Measurements from ENCODE around the gene DDX42. TPM values are rescaled to one million over a fixed set of nuclear protein-coding genes. Genes with fewer than 3 reads are reported as not detected.

Gene DDX42
- total and polyA plus RNA-seq, 2 experiments from 2014 or later, result 57.8 to 101 TPM

GRCh38 chr17:63853260-63853659 is 79.3 kb downstream of the DDX42 start:
- Histone ChIP-seq H3K27me3 (ENCODE audit: insufficient read depth) (peaks cover 10% of the 10 kb centered on the region), H3K79me2 (replicated peaks; ENCODE audit: insufficient read depth) (no peaks in the 10 kb centered on the region), H4K20me1 (replicated peaks; ENCODE audit: insufficient read depth) (no peaks in the 10 kb centered on the region), H3K4me2 (no peak overlapping the region), H3K9me2 (ENCODE audit: insufficient read depth) (peaks cover 3% of the 10 kb centered on the region; the same call in 1 of the 2 replicates), H3K4me3 (no peak overlapping the region), H3K27ac (ENCODE audit: low read depth) (no peak overlapping the region), H3K36me3 (ENCODE audit: insufficient read depth) (no peaks in the 10 kb centered on the region), H3F3A (replicated peaks; ENCODE audit: low read depth) (0 out of 2 replicates have a peak, but pooled peaks cover 2% of the 10 kb centered on the region), H3K4me1 (ENCODE audit: insufficient read depth) (no peaks in the 10 kb centered on the region), H2AFZ (no peak overlapping the region)
- no peak for DNase-seq (ENCODE audit: low spot score)
- peaks cover under 1% of the 10 kb centered on the region; the same call in 1 of the 3 replicates for H3K36me3 Mint-ChIP-seq (ENCODE audit: low read depth)
- no peak overlapping the region for H3K4me3 Mint-ChIP-seq
- no peaks in the 10 kb centered on the region for H3K4me1 Mint-ChIP-seq
- H3K9me3 Mint-ChIP-seq, result peaks cover 12% of the 10 kb centered on the region
- H3K27me3 Mint-ChIP-seq (ENCODE audit: insufficient read depth, low read depth, poor library complexity), result peaks cover 22% of the 10 kb centered on the region
- no peak overlapping the region for H3K27ac Mint-ChIP-seq
- no peak for ATAC-seq
- TF ChIP-seq EZH2 (IDR thresholded peaks at IDR 0.05; ENCODE audit: low read depth, unreplicated experiment) (no peak), ZNF114 (CRISPR knock-in tag; IDR thresholded peaks at IDR 0.05) (no peak), STAT1 (IDR thresholded peaks at IDR 0.05; ENCODE audit: unreplicated experiment) (no peak), CREB1 (CRISPR knock-in tag; IDR thresholded peaks at IDR 0.05; ENCODE audit: low read depth) (no peak), EZH2phosphoT487 (IDR thresholded peaks at IDR 0.05; ENCODE audit: unreplicated experiment) (no peak), POLR2AphosphoS5 (IDR thresholded peaks at IDR 0.05; ENCODE audit: low read depth) (no peak)

GRCh38 chr17:63854709-63855108 is 80.7 kb downstream of the DDX42 start:
- Histone ChIP-seq H4K20me1 (replicated peaks; ENCODE audit: insufficient read depth) (no peaks in the 10 kb centered on the region), H3K36me3 (ENCODE audit: insufficient read depth) (no peaks in the 10 kb centered on the region), H3K4me1 (ENCODE audit: insufficient read depth) (no peaks in the 10 kb centered on the region), H3K79me2 (replicated peaks; ENCODE audit: insufficient read depth) (no peaks in the 10 kb centered on the region), H3K27ac (ENCODE audit: low read depth) (no peak overlapping the region), H3K4me2 (no peak overlapping the region), H3F3A (replicated peaks; ENCODE audit: low read depth) (no peaks in the 10 kb centered on the region), H2AFZ (no peak overlapping the region), H3K4me3 (no peak overlapping the region), H3K9me2 (ENCODE audit: insufficient read depth) (no peaks in the 10 kb centered on the region), H3K27me3 (ENCODE audit: insufficient read depth) (peaks cover 1% of the 10 kb centered on the region; the same call in 1 of the 2 replicates)
- H3K27ac Mint-ChIP-seq, result no peak overlapping the region
- ATAC-seq (no peak), DNase-seq (ENCODE audit: low spot score) (no peak)
- no peak overlapping the region for H3K4me3 Mint-ChIP-seq
- TF ChIP-seq JUNB (IDR thresholded peaks at IDR 0.05; ENCODE audit: unreplicated experiment) (no peak), ETS1 (IDR thresholded peaks at IDR 0.05) (no peak), REST (IDR thresholded peaks at IDR 0.05; ENCODE audit: unreplicated experiment) (no peak)
- H3K36me3 Mint-ChIP-seq (ENCODE audit: low read depth), result no peaks in the 10 kb centered on the region
- H3K4me1 Mint-ChIP-seq, result no peaks in the 10 kb centered on the region
- H3K9me3 Mint-ChIP-seq, result peaks cover 1% of the 10 kb centered on the region; the same call in 1 of the 3 replicates
- peaks cover 10% of the 10 kb centered on the region for H3K27me3 Mint-ChIP-seq (ENCODE audit: insufficient read depth, low read depth, poor library complexity)
